GM12873 (cell line): ENCODE data around the gene HOMER3.

Experiments used
- CTCF ChIP-seq: IDR thresholded peaks from 2 replicates; pipeline ENCODE4 v1.5.1; 2012; ENCODE audit warnings: low read depth, mild to moderate bottlenecking, moderate library complexity, low read length, control low read depth; ENCODE audit not compliant: insufficient read depth; ENCODE audit errors: missing control alignments

Gene HOMER3

GRCh38 chr19:18919900-18920214 lies 21.2 kb downstream of the HOMER3 start:
- TF ChIP-seq CTCF: no peak

GRCh38 chr19:18919086-18919899 lies 21.7 kb downstream of the HOMER3 start, which contains the start of the genes COPE and DDX49:
Gene COPE (minus strand): TSS chr19:18919387. CDS start chr19:18919348, 39 bp downstream.
Gene DDX49 (plus strand): TSS chr19:18919715. CDS start chr19:18919742, 27 bp downstream.
- TF ChIP-seq CTCF: no peak

GRCh38 chr19:18915639-18916038 lies 25.4 kb downstream of the HOMER3 start:
- peak; percentile 45 for TF ChIP-seq CTCF

GRCh38 chr19:18913466-18913865 lies 27.6 kb downstream of the HOMER3 start:
- no peak for TF ChIP-seq CTCF

- no peak for TF ChIP-seq CTCF
Observed at GRCh38 chr19:18912933-18913332, 28.1 kb downstream of the HOMER3 start.

- TF ChIP-seq CTCF: no peak
Observed at GRCh38 chr19:18910801-18911436, 30.1 kb downstream of the HOMER3 start.

- no peak for TF ChIP-seq CTCF
Observed at GRCh38 chr19:18910010-18910409, 31.0 kb downstream of the HOMER3 start.
